ENCODE data around the gene SORCS1. TPM values are rescaled to one million over a fixed set of nuclear protein-coding genes. Genes with fewer than 3 reads are reported as not detected.

SORCS1 gene
- total RNA-seq, 1 experiment from 2014 or later, result not detected

DNA sequence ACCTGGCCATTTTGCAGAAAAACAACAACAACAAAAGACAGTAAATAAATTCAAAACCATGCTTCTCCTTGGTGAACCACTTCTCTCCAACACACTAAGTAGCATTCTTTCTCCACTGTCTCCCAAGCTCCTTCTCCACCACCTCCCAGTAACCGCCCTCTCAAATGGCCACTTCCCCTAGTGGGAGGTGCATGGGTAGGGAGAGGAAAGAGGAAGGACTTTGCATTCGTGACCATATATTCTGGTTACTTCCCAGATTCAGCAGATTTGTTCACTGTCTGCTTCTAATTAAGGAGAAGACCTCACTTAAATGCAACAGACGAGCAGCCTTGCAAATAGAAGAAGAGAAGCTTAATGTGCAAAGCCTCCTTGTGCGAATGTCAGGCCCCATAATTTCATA lies 166.8 kb downstream of the SORCS1 start:
- POLR2A ChIA-PET, result no interaction called here

DNA sequence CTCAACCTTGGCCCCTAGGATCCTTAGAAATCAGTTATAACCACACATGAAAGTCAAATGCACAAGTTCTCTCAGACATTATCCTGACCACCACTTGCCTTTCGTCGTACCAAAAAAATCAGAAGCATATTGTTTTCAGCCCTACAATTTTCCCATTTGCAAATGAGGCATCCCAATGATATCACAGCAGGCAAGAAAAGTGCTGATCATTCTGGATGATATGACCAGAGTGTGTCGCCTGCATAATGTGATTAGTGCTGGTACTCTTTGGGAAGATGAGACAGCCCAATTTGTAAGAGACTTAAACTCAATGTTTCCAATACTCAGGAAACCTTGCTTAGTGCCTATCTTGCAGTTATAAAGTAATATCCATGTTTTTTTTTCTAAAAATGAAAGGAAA lies 168.0 kb downstream of the SORCS1 start:
- H3K9me3 ChIP-seq, result no peaks in the 10 kb centered on the region
- ChIA-PET POLR2A (no interaction called here), CTCF (no interaction called here)
- H3K4me1 ChIP-seq, result no peaks in the 10 kb centered on the region
- Mint-ChIP-seq H3K27ac (ENCODE audit: unreplicated experiment) (no peak overlapping the region), H3K4me1 (ENCODE audit: low read depth, unreplicated experiment) (no peaks in the 10 kb centered on the region), H3K4me3 (ENCODE audit: unreplicated experiment) (no peak overlapping the region), H3K9me3 (ENCODE audit: unreplicated experiment) (no peaks in the 10 kb centered on the region), H3K36me3 (ENCODE audit: insufficient read depth, unreplicated experiment) (no peaks in the 10 kb centered on the region), H3K27me3 (ENCODE audit: insufficient read depth, unreplicated experiment) (peaks cover 2% of the 10 kb centered on the region)
- no peak overlapping the region for H3K4me3 ChIP-seq (ENCODE audit: low read depth, low read length)
- TF ChIP-seq, protein P1, sequence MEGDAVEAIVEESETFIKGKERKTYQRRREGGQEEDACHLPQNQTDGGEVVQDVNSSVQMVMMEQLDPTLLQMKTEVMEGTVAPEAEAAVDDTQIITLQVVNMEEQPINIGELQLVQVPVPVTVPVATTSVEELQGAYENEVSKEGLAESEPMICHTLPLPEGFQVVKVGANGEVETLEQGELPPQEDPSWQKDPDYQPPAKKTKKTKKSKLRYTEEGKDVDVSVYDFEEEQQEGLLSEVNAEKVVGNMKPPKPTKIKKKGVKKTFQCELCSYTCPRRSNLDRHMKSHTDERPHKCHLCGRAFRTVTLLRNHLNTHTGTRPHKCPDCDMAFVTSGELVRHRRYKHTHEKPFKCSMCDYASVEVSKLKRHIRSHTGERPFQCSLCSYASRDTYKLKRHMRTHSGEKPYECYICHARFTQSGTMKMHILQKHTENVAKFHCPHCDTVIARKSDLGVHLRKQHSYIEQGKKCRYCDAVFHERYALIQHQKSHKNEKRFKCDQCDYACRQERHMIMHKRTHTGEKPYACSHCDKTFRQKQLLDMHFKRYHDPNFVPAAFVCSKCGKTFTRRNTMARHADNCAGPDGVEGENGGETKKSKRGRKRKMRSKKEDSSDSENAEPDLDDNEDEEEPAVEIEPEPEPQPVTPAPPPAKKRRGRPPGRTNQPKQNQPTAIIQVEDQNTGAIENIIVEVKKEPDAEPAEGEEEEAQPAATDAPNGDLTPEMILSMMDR (IDR thresholded peaks at IDR 0.05; ENCODE audit: insufficient read depth in 1 of 2, low read depth in 1 of 2, low read length in 1 of 2, severe bottlenecking in 1 of 2, unreplicated experiment in 1 of 2), result no peak
- no peaks in the 10 kb centered on the region for H3K27me3 ChIP-seq (replicated peaks; ENCODE audit: control insufficient read depth, insufficient read depth, low read length)
- DNase-seq, result no peak
- intact Hi-C loops (cut with micrococcal nuclease; ENCODE audit: unreplicated experiment), result no loop called here
- H3K36me3 ChIP-seq (ENCODE audit: control insufficient read depth, insufficient read depth, low read length), result no peaks in the 10 kb centered on the region
- BruUV-seq (replicated peaks), result no TSS peak

More for the DNA sequence above, 166.8 kb downstream of the SORCS1 start:
- DNase-seq, result no peak
- no peak overlapping the region for H3K27ac Mint-ChIP-seq (ENCODE audit: unreplicated experiment)
- Histone ChIP-seq H3K36me3 (ENCODE audit: control insufficient read depth, insufficient read depth, low read length) (no peaks in the 10 kb centered on the region), H3K4me3 (ENCODE audit: low read depth, low read length) (no peak overlapping the region), H3K27me3 (replicated peaks; ENCODE audit: control insufficient read depth, insufficient read depth, low read length) (no peaks in the 10 kb centered on the region), H3K9me3 (no peaks in the 10 kb centered on the region), H3K4me1 (no peaks in the 10 kb centered on the region)
- H3K4me3 Mint-ChIP-seq (ENCODE audit: unreplicated experiment), result no peak overlapping the region
- no peaks in the 10 kb centered on the region for H3K36me3 Mint-ChIP-seq (ENCODE audit: insufficient read depth, unreplicated experiment)
- intact Hi-C loops (cut with micrococcal nuclease; ENCODE audit: unreplicated experiment), result no loop called here
- TF ChIP-seq, protein P1 (IDR thresholded peaks at IDR 0.05; ENCODE audit: insufficient read depth in 1 of 2, low read depth in 1 of 2, low read length in 1 of 2, severe bottlenecking in 1 of 2, unreplicated experiment in 1 of 2), result no peak
- CTCF ChIA-PET, result no interaction called here
- H3K4me1 Mint-ChIP-seq (ENCODE audit: low read depth, unreplicated experiment), result no peaks in the 10 kb centered on the region
- H3K9me3 Mint-ChIP-seq (ENCODE audit: unreplicated experiment), result no peaks in the 10 kb centered on the region
- BruUV-seq (replicated peaks), result no TSS peak
- peaks cover 2% of the 10 kb centered on the region for H3K27me3 Mint-ChIP-seq (ENCODE audit: insufficient read depth, unreplicated experiment)

DNA sequence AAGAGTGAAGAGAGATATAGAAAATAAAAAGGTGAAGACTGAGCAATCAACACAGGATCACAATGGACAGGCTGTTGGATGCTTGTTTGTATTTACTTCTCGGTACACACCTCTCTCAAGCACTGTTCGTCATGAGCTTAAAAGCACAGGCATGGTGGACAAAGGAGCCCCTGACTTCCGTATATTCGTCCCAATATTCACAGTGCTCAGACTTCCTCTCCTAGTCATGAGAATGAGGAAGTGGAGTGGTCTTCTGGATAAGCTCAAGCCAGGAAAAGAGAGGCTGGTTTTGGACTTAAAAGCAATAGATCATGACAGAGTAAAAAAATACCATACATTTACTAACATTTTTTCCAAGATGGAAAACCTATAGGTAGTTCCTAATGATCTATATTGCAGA lies 172.5 kb downstream of the SORCS1 start:
- Mint-ChIP-seq H3K4me3 (ENCODE audit: unreplicated experiment) (no peak overlapping the region), H3K27ac (ENCODE audit: unreplicated experiment) (no peak overlapping the region), H3K27me3 (ENCODE audit: insufficient read depth, unreplicated experiment) (peaks cover 5% of the 10 kb centered on the region), H3K4me1 (ENCODE audit: low read depth, unreplicated experiment) (no peaks in the 10 kb centered on the region), H3K36me3 (ENCODE audit: insufficient read depth, unreplicated experiment) (no peaks in the 10 kb centered on the region), H3K9me3 (ENCODE audit: unreplicated experiment) (no peaks in the 10 kb centered on the region)
- no peak overlapping the region for H3K4me3 ChIP-seq (ENCODE audit: low read depth, low read length)
- no peaks in the 10 kb centered on the region for H3K4me1 ChIP-seq
- H3K36me3 ChIP-seq (ENCODE audit: control insufficient read depth, insufficient read depth, low read length), result no peaks in the 10 kb centered on the region
- H3K27me3 ChIP-seq (replicated peaks; ENCODE audit: control insufficient read depth, insufficient read depth, low read length), result no peaks in the 10 kb centered on the region
- ChIA-PET CTCF (no interaction called here), POLR2A (no interaction called here)
- H3K9me3 ChIP-seq, result no peaks in the 10 kb centered on the region
- TF ChIP-seq, protein P1 (IDR thresholded peaks at IDR 0.05; ENCODE audit: insufficient read depth in 1 of 2, low read depth in 1 of 2, low read length in 1 of 2, severe bottlenecking in 1 of 2, unreplicated experiment in 1 of 2), result no peak
- BruUV-seq (replicated peaks), result no TSS peak
- intact Hi-C loops (cut with micrococcal nuclease; ENCODE audit: unreplicated experiment), result no loop called here
- no peak for DNase-seq

Data from Caco-2 (cell line).